Retina (tissue), 1 donor: ENCODE measurements around the gene STX12.
"Not testable (repeated sequence)": the region's sequence is repeated elsewhere in the genome, so short reads cannot be mapped to it uniquely, and the experiment has no call there.

ENCODE experiments used
- DNase-seq: peaks from one replicate; pipeline ENCODE4 v3.0.0-alpha.2; 2016

Gene STX12

GRCh38 chr1:27831568-27832410, 58.8 kb downstream of the STX12 start:
- DNase-seq = no peak

- DNase-seq = no peak
Observed at GRCh38 chr1:27832762-27833161, 59.7 kb downstream of the STX12 start.

- DNase-seq = no peak
Observed at GRCh38 chr1:27833470-27833869, 60.5 kb downstream of the STX12 start.

GRCh38 chr1:27835046-27835445, 62.0 kb downstream of the STX12 start:
- no peak for DNase-seq

GRCh38 chr1:27835501-27835900, 62.5 kb downstream of the STX12 start:
- no peak for DNase-seq

- no peak for DNase-seq
Observed at GRCh38 chr1:27849951-27850350, 76.9 kb downstream of the STX12 start.

- no peak for DNase-seq
Observed at GRCh38 chr1:27855085-27855484, 82.1 kb downstream of the STX12 start.

GRCh38 chr1:27856561-27857343, 83.7 kb downstream of the STX12 start:
- DNase-seq = no peak

GRCh38 chr1:27857552-27857951, 84.5 kb downstream of the STX12 start:
- DNase-seq = not testable (repeated sequence)

- peak; percentile 72 for DNase-seq
Observed at GRCh38 chr1:27858072-27858948, 85.3 kb downstream of the STX12 start.

GRCh38 chr1:27858949-27859576, 86.0 kb downstream of the STX12 start:
- DNase-seq = no peak

- no peak for DNase-seq
Observed at GRCh38 chr1:27861436-27861835, 88.4 kb downstream of the STX12 start.

- DNase-seq = no peak
Observed at GRCh38 chr1:27862004-27862403, 89.0 kb downstream of the STX12 start.

- DNase-seq = no peak
Observed at GRCh38 chr1:27862671-27863537, 89.9 kb downstream of the STX12 start.

GRCh38 chr1:27863538-27863915, 90.5 kb downstream of the STX12 start:
- no peak for DNase-seq

- DNase-seq = no peak
Observed at GRCh38 chr1:27864264-27864895, 91.4 kb downstream of the STX12 start.

- no peak for DNase-seq
Observed at GRCh38 chr1:27865821-27866220, 92.8 kb downstream of the STX12 start.

- no peak for DNase-seq
Observed at GRCh38 chr1:27868556-27868931, 95.5 kb downstream of the STX12 start.

- DNase-seq = no peak
Observed at GRCh38 chr1:27868932-27869718, 96.1 kb downstream of the STX12 start.

- no peak for DNase-seq
Observed at GRCh38 chr1:27869719-27870085, 96.7 kb downstream of the STX12 start.
